Small intestine (tissue), 7 donors: ENCODE data around the gene MOV10L1. TPM values are rescaled to one million over a fixed set of nuclear protein-coding genes. Genes with fewer than 3 reads are reported as not detected.
A peak's percentile ranks its signal among the peaks of the same experiment; 100 is the strongest.
"Not testable (repeated sequence)": the region's sequence is repeated elsewhere in the genome, so short reads cannot be mapped to it uniquely, and the experiment has no call there.

Experiments
- DNase-seq, 2 donors: peaks; one replicate each; pipeline versions ENCODE4 v3.0.0 to v3.0.0-alpha.2; 2013
- FAIRE-seq: peaks from 2 replicates; lab custom pipeline; 2012; peaks lifted over from hg19 to GRCh38; lab: Jason Lieb, UNC
- H3K27ac ChIP-seq, 3 donors: one replicate each; pipeline ENCODE4 v1.5.1; 2013; ENCODE audit warnings: low read length in 2 of 3, mild to moderate bottlenecking in 2 of 3, control low read depth in 1 of 3, inconsistent platforms in 1 of 3, low read depth in 1 of 3, moderate library complexity in 1 of 3
- H3K27me3 ChIP-seq, 3 donors: one replicate each; pipeline ENCODE4 v1.6.1; 2013; ENCODE audit warnings: low read length in 3 of 3, inconsistent platforms in 1 of 3; ENCODE audit not compliant: control insufficient read depth in 3 of 3, insufficient read depth in 3 of 3
- H3K36me3 ChIP-seq, 3 donors: one replicate each; pipeline ENCODE4 v1.6.1; 2013; ENCODE audit warnings: low read length in 3 of 3, inconsistent platforms in 1 of 3, low read depth in 1 of 3, mild to moderate bottlenecking in 1 of 3, moderate library complexity in 1 of 3; ENCODE audit not compliant: control insufficient read depth in 3 of 3, insufficient read depth in 2 of 3
- H3K4me1 ChIP-seq, 3 donors: one replicate each; pipeline ENCODE4 v1.6.1; 2013; ENCODE audit warnings: low read length in 2 of 3, inconsistent platforms in 1 of 3, low read depth in 1 of 3, mild to moderate bottlenecking in 1 of 3, moderate library complexity in 1 of 3; ENCODE audit not compliant: control insufficient read depth in 3 of 3, insufficient read depth in 2 of 3
- H3K4me3 ChIP-seq, 3 donors: one replicate each; pipeline ENCODE4 v1.5.1; 2013; ENCODE audit warnings: low read length in 3 of 3, control low read depth in 1 of 3, inconsistent platforms in 1 of 3, low read depth in 1 of 3, mild to moderate bottlenecking in 1 of 3, moderate library complexity in 1 of 3
- H3K9me3 ChIP-seq, 2 donors: one replicate each; pipeline ENCODE4 v1.6.1; 2013; ENCODE audit warnings: low read depth in 1 of 2, low read length in 1 of 2; ENCODE audit not compliant: control insufficient read depth in 2 of 2, insufficient read depth in 1 of 2
- WGBS, 3 donors: extraction: QIAGEN DNeasy Blood & Tissue Kit; methylation state at CpG; one replicate each; pipeline ENCODE4 v1.1.7; 2013; 5-methylcytosine and 5-hydroxymethylcytosine counted together
- polyA plus RNA-seq, 4 donors: library from polyadenylated mRNA; stranded (reverse) in 3 of 4; unstranded in 1 of 4; fragments of 200-250 nt in 3 of 4; fragments of 120-200 nt in 1 of 4; gene quantifications; one replicate each; pipeline versions ENCODE4 v1.2.1 to v1.2.3, GENCODE V29; 2013
- donor health status: healthy with polysubstance abuse.
- donor health status: control.
- donor health status: control.
- donor health status: Bipolar disorder and iron deficiency.
- donor health status: healthy.

MOV10L1 gene
- polyA plus RNA-seq, 4 donors: 0.19 to 2.1 TPM; not detected in 2

GRCh38 chr22:50201191-50202129, 111.7 kb downstream of the MOV10L1 start:
- peaks cover 0 to 12% (median 5%) of the 10 kb centered on the region in 3 donors for H3K4me1 ChIP-seq
- peak overlapping the region; percentile 69 to 93 (median 70) for H3K4me3 ChIP-seq
- WGBS, 3 donors: 1 to 3% (median 2%) methylated on average over 48 to 115 of the region's 115 CpGs
- FAIRE-seq (no peak), DNase-seq (peak; percentile 72 to 74)
- H3K36me3 ChIP-seq: peaks cover 3 to 55% (median 4%) of the 10 kb centered on the region in 3 donors
- no peaks in the 10 kb centered on the region for H3K27me3 ChIP-seq
- no peaks in the 10 kb centered on the region for H3K9me3 ChIP-seq
- peak overlapping the region; percentile 58 to 82 (median 75) for H3K27ac ChIP-seq

GRCh38 chr22:50202130-50202666, 112.4 kb downstream of the MOV10L1 start:
- Histone ChIP-seq H3K36me3 (peaks cover 4 to 57% (median 5%) of the 10 kb centered on the region in 3 donors), H3K4me1 (peaks cover 0 to 12% (median 5%) of the 10 kb centered on the region in 3 donors), H3K27me3 (no peaks in the 10 kb centered on the region), H3K4me3 (peak overlapping the region; percentile 69 to 93 (median 70)), H3K9me3 (no peaks in the 10 kb centered on the region), H3K27ac (peak overlapping the region in 1 of 3 donors; percentile 18)
- 15 to 48% (median 44%) methylated on average over 13 of the region's 13 CpGs for WGBS, 3 donors
- DNase-seq (peak in 1 of 2 donors; percentile 68), FAIRE-seq (no peak)

- DNase-seq: no peak
- H3K4me3 ChIP-seq: no peak overlapping the region
- H3K9me3 ChIP-seq: no peaks in the 10 kb centered on the region
- H3K27me3 ChIP-seq: no peaks in the 10 kb centered on the region
- peaks cover 0 to 12% (median 5%) of the 10 kb centered on the region in 3 donors for H3K4me1 ChIP-seq
- H3K36me3 ChIP-seq: peaks cover 4 to 57% (median 6%) of the 10 kb centered on the region in 3 donors
- no peak overlapping the region for H3K27ac ChIP-seq
- FAIRE-seq: no peak
- WGBS, 3 donors: 97 to 100% (median 98%) methylated on average over 1 of the region's 1 CpG
Measured at GRCh38 chr22:50203288-50203687, 113.5 kb downstream of the MOV10L1 start.

- DNase-seq (no peak), FAIRE-seq (no peak)
- WGBS, 3 donors: 81 to 94% (median 85%) methylated on average over 7 of the region's 7 CpGs
- Histone ChIP-seq H3K36me3 (peaks cover 0 to 57% (median 8%) of the 10 kb centered on the region in 3 donors), H3K27me3 (no peaks in the 10 kb centered on the region), H3K4me3 (no peak overlapping the region), H3K27ac (peak overlapping the region in 1 of 3 donors; percentile 61), H3K9me3 (no peaks in the 10 kb centered on the region), H3K4me1 (peaks cover 0 to 11% (median 5%) of the 10 kb centered on the region in 3 donors)
Measured at GRCh38 chr22:50204571-50204970, 114.8 kb downstream of the MOV10L1 start.

GRCh38 chr22:50204998-50205397, 115.2 kb downstream of the MOV10L1 start:
- DNase-seq: peak in 1 of 2 donors; percentile 64
- H3K9me3 ChIP-seq, H3K27me3 ChIP-seq, H3K4me3 ChIP-seq, H3K4me1 ChIP-seq, FAIRE-seq: not testable (repeated sequence)
- 61 to 76% (median 67%) methylated on average over 9 of the region's 9 CpGs for WGBS, 3 donors
- Histone ChIP-seq H3K36me3 (peaks cover 0 to 58% (median 8%) of the 10 kb centered on the region in 3 donors), H3K27ac (peak overlapping the region in 1 of 3 donors; percentile 61)

GRCh38 chr22:50205781-50206569, 116.2 kb downstream of the MOV10L1 start:
- Histone ChIP-seq H3K27ac (no peak overlapping the region), H3K4me3 (no peak overlapping the region), H3K9me3 (no peaks in the 10 kb centered on the region), H3K36me3 (peaks cover 0 to 68% (median 13%) of the 10 kb centered on the region in 3 donors), H3K4me1 (peaks cover 0 to 5% (median 5%) of the 10 kb centered on the region in 3 donors), H3K27me3 (no peaks in the 10 kb centered on the region)
- no peak for DNase-seq
- FAIRE-seq: no peak
- WGBS, 3 donors: 91 to 95% (median 92%) methylated on average over 39 to 45 of the region's 45 CpGs

- H3K27me3 ChIP-seq: no peaks in the 10 kb centered on the region
- 52 to 65% (median 58%) methylated on average over 10 of the region's 10 CpGs for WGBS, 3 donors
- no peak for FAIRE-seq
- DNase-seq: no peak
- H3K27ac ChIP-seq: no peak overlapping the region
- peaks cover 0 to 5% (median 5%) of the 10 kb centered on the region in 3 donors for H3K4me1 ChIP-seq
- H3K4me3 ChIP-seq: no peak overlapping the region
- H3K9me3 ChIP-seq: no peaks in the 10 kb centered on the region
- H3K36me3 ChIP-seq: peaks cover 0 to 72% (median 16%) of the 10 kb centered on the region in 3 donors
Measured at GRCh38 chr22:50206599-50206998, 116.8 kb downstream of the MOV10L1 start.
